Mesothelial cell of epicardium (in vitro differentiated cells): Measurements from ENCODE around the gene BCAS1. TPM values are rescaled to one million over a fixed set of nuclear protein-coding genes. Genes with fewer than 3 reads are reported as not detected.

Experiments
- DNase-seq, 2 experiments: peaks; one replicate each; pipeline ENCODE4 v3.0.0; 2021; ENCODE audit warnings: low spot score in 2 of 2; ENCODE audit not compliant: unreplicated experiment in 2 of 2
- H3K27ac Mint-ChIP-seq: 2 replicates; pipeline ENCODE4 v1.8.0; 2021; ENCODE audit warnings: mixed read lengths
- H3K27me3 Mint-ChIP-seq: 2 replicates; pipeline ENCODE4 v1.8.0; 2021; ENCODE audit warnings: low read depth, mixed read lengths
- H3K36me3 Mint-ChIP-seq: 2 replicates; pipeline ENCODE4 v1.8.0; 2021; ENCODE audit warnings: mixed read lengths
- H3K4me1 Mint-ChIP-seq: 2 replicates; pipeline ENCODE4 v1.8.0; 2021; ENCODE audit warnings: mixed read lengths
- H3K4me3 Mint-ChIP-seq: 2 replicates; pipeline ENCODE4 v1.8.0; 2021; ENCODE audit warnings: mild to moderate bottlenecking, moderate library complexity, mixed read lengths
- H3K9me3 Mint-ChIP-seq: 2 replicates; pipeline ENCODE4 v1.8.0; 2021; ENCODE audit warnings: mixed read lengths
- CTCF ChIP-seq: fragments of 200-600 bp; sonication (generic); IDR thresholded peaks from one replicate; pipeline ENCODE4 v1.5.0; 2021; ENCODE audit warnings: antibody characterized with exemption; ENCODE audit not compliant: unreplicated experiment
- total RNA-seq: library from RNA; stranded (reverse); gene quantifications from 3 replicates; pipeline ENCODE4 v1.2.1, GENCODE V29; 2021

BCAS1 gene
- total RNA-seq, 1 donor from 2014 or later: 0.20 TPM

DNA sequence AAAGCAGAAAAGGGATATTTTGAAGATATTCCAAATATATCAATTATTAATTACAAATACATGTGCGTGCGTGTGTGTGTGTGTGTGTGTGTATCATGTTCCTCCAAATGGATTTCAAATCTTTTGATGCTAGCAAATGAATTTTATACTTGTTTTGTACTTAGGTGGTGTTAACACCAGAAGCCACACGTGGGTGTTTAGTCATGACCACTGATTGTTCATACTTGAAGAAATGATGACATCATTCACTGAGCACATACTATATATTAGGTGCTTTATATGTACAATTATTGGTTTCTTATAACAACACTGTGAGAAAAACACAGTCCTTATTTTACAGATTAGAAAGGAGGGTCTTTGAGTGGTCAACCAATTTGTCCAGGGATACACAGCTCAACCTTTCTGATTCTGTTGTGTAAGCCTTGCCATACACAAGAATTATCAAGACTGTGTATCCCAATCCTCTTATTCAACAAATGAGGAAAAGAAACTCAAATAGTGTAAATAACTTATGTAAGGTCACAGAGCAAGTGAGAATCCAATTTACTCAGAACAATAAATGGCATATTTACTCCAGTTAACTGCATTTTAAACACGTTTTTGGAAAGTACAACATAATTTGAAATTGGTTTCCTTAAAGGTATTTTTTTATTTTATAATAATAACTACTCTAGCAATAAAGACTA, 88.5 kb downstream of the BCAS1 start:
- DNase-seq: no peak
- Mint-ChIP-seq H3K36me3 (peaks cover 3% of the 10 kb centered on the region), H3K4me3 (no peak overlapping the region), H3K4me1 (peaks cover 23% of the 10 kb centered on the region), H3K27ac (no peak overlapping the region), H3K9me3 (peaks cover 10% of the 10 kb centered on the region), H3K27me3 (peaks cover 7% of the 10 kb centered on the region)
- TF ChIP-seq CTCF: no peak

GRCh38 chr20:53981130-53981529, 89.3 kb downstream of the BCAS1 start:
- peaks cover 4% of the 10 kb centered on the region for H3K27me3 Mint-ChIP-seq
- H3K4me1 Mint-ChIP-seq: peaks cover 23% of the 10 kb centered on the region
- H3K9me3 Mint-ChIP-seq: peaks cover 12% of the 10 kb centered on the region
- peaks cover 3% of the 10 kb centered on the region for H3K36me3 Mint-ChIP-seq
- H3K4me3 Mint-ChIP-seq: no peak overlapping the region
- DNase-seq: no peak
- TF ChIP-seq CTCF: no peak
- H3K27ac Mint-ChIP-seq: no peak overlapping the region

- TF ChIP-seq CTCF: no peak
- Mint-ChIP-seq H3K4me3 (no peak overlapping the region), H3K9me3 (peaks cover 12% of the 10 kb centered on the region), H3K36me3 (peaks cover 3% of the 10 kb centered on the region), H3K27me3 (peaks cover 3% of the 10 kb centered on the region), H3K4me1 (peaks cover 23% of the 10 kb centered on the region), H3K27ac (peak overlapping the region; percentile 12)
- no peak for DNase-seq
Observed at GRCh38 chr20:53980031-53980465, 90.3 kb downstream of the BCAS1 start.

DNA sequence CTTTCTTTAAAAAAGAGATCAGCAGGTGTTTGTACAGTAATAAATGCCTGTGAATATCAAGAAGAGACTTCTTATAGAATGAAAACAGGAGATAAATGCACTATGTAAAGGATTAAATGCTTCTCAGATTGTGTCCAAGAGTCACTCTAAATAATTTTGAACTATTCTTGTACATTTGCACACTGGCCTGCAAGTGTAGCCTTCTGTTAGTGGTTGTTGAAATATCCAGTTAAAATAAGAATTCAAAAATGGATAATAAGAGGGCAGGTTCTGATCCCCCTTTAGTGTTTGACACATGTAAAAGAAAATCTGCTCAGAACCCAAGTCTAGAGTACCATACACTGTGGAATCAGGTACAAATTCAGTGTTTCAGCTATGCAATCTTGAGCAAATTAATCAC, 91.9 kb downstream of the BCAS1 start:
- no peak for TF ChIP-seq CTCF
- Mint-ChIP-seq H3K27me3 (peaks cover 2% of the 10 kb centered on the region), H3K27ac (no peak overlapping the region), H3K36me3 (peaks cover 3% of the 10 kb centered on the region), H3K4me3 (no peak overlapping the region), H3K9me3 (peaks cover 18% of the 10 kb centered on the region), H3K4me1 (peaks cover 19% of the 10 kb centered on the region)
- no peak for DNase-seq

DNA sequence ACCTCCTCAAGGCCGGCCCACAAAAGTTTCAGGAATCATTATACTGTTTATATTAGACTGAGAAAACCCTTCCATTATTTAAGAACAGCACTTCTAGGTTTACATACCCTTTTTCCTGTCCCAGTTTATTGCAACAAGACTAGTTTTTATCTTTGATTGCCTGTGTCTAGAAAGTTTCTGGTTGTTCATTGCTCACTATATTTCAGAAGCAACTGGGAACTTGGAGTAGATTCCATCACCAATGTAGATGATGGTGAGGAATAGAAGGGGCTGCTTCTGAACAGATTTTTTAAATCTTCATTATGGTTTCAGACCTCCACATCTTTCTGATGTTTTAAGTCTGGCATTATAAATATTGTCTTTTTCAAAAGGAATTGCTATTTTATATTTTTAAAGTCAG, 93.0 kb downstream of the BCAS1 start:
- no peak overlapping the region for H3K27ac Mint-ChIP-seq
- DNase-seq: no peak
- H3K9me3 Mint-ChIP-seq: peaks cover 19% of the 10 kb centered on the region
- TF ChIP-seq CTCF: no peak
- H3K36me3 Mint-ChIP-seq: peaks cover 3% of the 10 kb centered on the region
- H3K27me3 Mint-ChIP-seq: peaks cover 2% of the 10 kb centered on the region
- H3K4me1 Mint-ChIP-seq: peaks cover 19% of the 10 kb centered on the region
- no peak overlapping the region for H3K4me3 Mint-ChIP-seq
